Keratinocyte (primary cell): ENCODE results near the gene GSTA1. TPM values are rescaled to one million over a fixed set of nuclear protein-coding genes. Genes with fewer than 3 reads are reported as not detected.
"Not testable (repeated sequence)": the region's sequence is repeated elsewhere in the genome, so short reads cannot be mapped to it uniquely, and the experiment has no call there.

Experiments
- DNase-seq: peaks from one replicate; pipeline ENCODE4 v3.0.0-alpha.2; 2011; ENCODE audit warnings: low read depth, missing footprints, low spot score
- FAIRE-seq: peaks from 2 replicates; lab custom pipeline; 2011; peaks lifted over from hg19 to GRCh38; lab: Jason Lieb, UNC
- H2AFZ ChIP-seq: 2 replicates; pipeline ENCODE4 v1.6.0; 2012; ENCODE audit warnings: low read length, control low read depth, inconsistent platforms; ENCODE audit not compliant: control insufficient read depth
- H3K27ac ChIP-seq: 2 replicates; pipeline ENCODE4 v1.5.1; 2011; ENCODE audit warnings: low read length; ENCODE audit not compliant: control insufficient read depth, insufficient read depth
- H3K27me3 ChIP-seq: 3 replicates; pipeline ENCODE4 v1.6.0; 2011; ENCODE audit warnings: low read length; ENCODE audit not compliant: control insufficient read depth, insufficient read depth; ENCODE audit errors: extremely low read depth
- H3K36me3 ChIP-seq, 2 experiments: 2 replicates in 1 of 2; 3 replicates in 1 of 2; pipeline ENCODE4 v1.5.1; 2011; ENCODE audit warnings: low read length in 2 of 2, mild to moderate bottlenecking in 1 of 2; ENCODE audit not compliant: control insufficient read depth in 2 of 2, insufficient read depth in 2 of 2; ENCODE audit errors: extremely low read depth in 1 of 2
- H3K4me1 ChIP-seq: 3 replicates; pipeline ENCODE4 v1.5.1; 2011; ENCODE audit warnings: low read length; ENCODE audit not compliant: control insufficient read depth, insufficient read depth; ENCODE audit errors: extremely low read depth
- H3K4me2 ChIP-seq: 3 replicates; pipeline ENCODE4 v1.6.0; 2011; ENCODE audit warnings: low read depth, low read length; ENCODE audit not compliant: control insufficient read depth, insufficient read depth; ENCODE audit errors: extremely low read depth
- H3K4me3 ChIP-seq, 3 experiments: fragments of 200-600 bp in 1 of 3; sonication (generic) in 1 of 3; 2 replicates in 2 of 3; 3 replicates in 1 of 3; pipeline ENCODE4 v1.5.1; 2011 to 2016; ENCODE audit warnings: low read length in 3 of 3, mild to moderate bottlenecking in 3 of 3, control low read depth in 2 of 3, inconsistent platforms in 1 of 3, low read depth in 1 of 3, mixed read lengths in 1 of 3, mixed run types in 1 of 3, moderate library complexity in 1 of 3; ENCODE audit not compliant: control insufficient read depth in 2 of 3, insufficient read depth in 2 of 3; ENCODE audit errors: extremely low read depth in 1 of 3
- H3K79me2 ChIP-seq: 2 replicates; pipeline ENCODE4 v1.6.0; 2012; ENCODE audit warnings: low read length; ENCODE audit not compliant: control insufficient read depth, insufficient read depth
- H3K9ac ChIP-seq: 3 replicates; pipeline ENCODE4 v1.6.0; 2011; ENCODE audit warnings: low read length; ENCODE audit not compliant: control insufficient read depth, insufficient read depth; ENCODE audit errors: extremely low read depth
- H3K9me1 ChIP-seq: 3 replicates; pipeline ENCODE4 v1.6.0; 2011; ENCODE audit warnings: low read length; ENCODE audit not compliant: control insufficient read depth, insufficient read depth; ENCODE audit errors: extremely low read depth
- H3K9me3 ChIP-seq: 2 replicates; pipeline ENCODE4 v1.5.1; 2012; ENCODE audit warnings: low read depth, low read length; ENCODE audit not compliant: control insufficient read depth
- H4K20me1 ChIP-seq: 3 replicates; pipeline ENCODE4 v1.6.0; 2011; ENCODE audit warnings: low read length; ENCODE audit not compliant: control insufficient read depth, insufficient read depth; ENCODE audit errors: extremely low read depth
- CTCF ChIP-seq, 3 experiments: IDR thresholded peaks in 1 of 3; conservative IDR thresholded peaks in 1 of 3; optimal IDR thresholded peaks in 1 of 3; 2 replicates in 2 of 3; 3 replicates in 1 of 3; pipeline versions ENCODE3 to v1.5.1; 2011; ENCODE audit warnings: low read length in 3 of 3, mild to moderate bottlenecking in 3 of 3, moderate library complexity in 2 of 3, control low read depth in 1 of 3, inconsistent platforms in 1 of 3; ENCODE audit not compliant: insufficient read depth in 2 of 3; ENCODE audit errors: extremely low read depth in 1 of 3
- EZH2 ChIP-seq: IDR thresholded peaks from one replicate; pipeline ENCODE4 v1.6.1; 2012; ENCODE audit warnings: inconsistent platforms, mild to moderate bottlenecking, low read length, moderate library complexity
- dilution Hi-C: fragments of 300-500 bp; cut with MboI; formaldehyde crosslinking; loops from one replicate; pipeline ENCODE4 v1.7.0; 2020; ENCODE audit warnings: low sequenced_read_pairs; ENCODE audit not compliant: extremely low pct_ligation_motif_present
- polyA plus RNA-seq, 5 experiments: library from polyadenylated mRNA; depleted of rRNA in 3 of 5; stranded (reverse) in 3 of 5; stranded (forward) in 1 of 5; unstranded in 1 of 5; fragments of >200 nt; gene quantifications; 1 replicate in 1 of 5; 2 replicates in 3 of 5; 3 replicates in 1 of 5; pipeline versions ENCODE4 v1.2.1 to v1.2.3, GENCODE V29; 2011 to 2012; ENCODE audit warnings: missing spikeins in 2 of 5, low read depth in 1 of 5, low replicate concordance in 1 of 5

GSTA1 gene
- polyA plus RNA-seq, 1 donor (not counting 4 experiments of a cell fraction or from before 2014, with no cell fraction given), result not detected

- no peaks in the 10 kb centered on the region for H3K4me1 ChIP-seq
- H3K4me3 ChIP-seq, result no peak overlapping the region
- no peaks in the 10 kb centered on the region for H3K9me3 ChIP-seq
- no peak overlapping the region for H3K27ac ChIP-seq
- H3K9ac ChIP-seq, result no peak overlapping the region
- no peak overlapping the region for H2AFZ ChIP-seq
- H3K36me3 ChIP-seq, result no peaks in the 10 kb centered on the region
- H3K27me3 ChIP-seq, result no peaks in the 10 kb centered on the region
- dilution Hi-C loops, result no loop called here
- H4K20me1 ChIP-seq, result no peaks in the 10 kb centered on the region
- FAIRE-seq (no peak), DNase-seq (no peak)
- H3K4me2 ChIP-seq, result no peak overlapping the region
- TF ChIP-seq CTCF (optimal IDR thresholded peaks at IDR 0.05 in 1 of 3, IDR thresholded peaks at IDR 0.05 in 1 of 3, conservative IDR thresholded peaks at IDR 0.05 in 1 of 3; ENCODE audit: extremely low read depth in 1 of 3, insufficient read depth in 2 of 3, low read length in 3 of 3) (no peak), EZH2 (no peak)
- no peaks in the 10 kb centered on the region for H3K79me2 ChIP-seq
- no peaks in the 10 kb centered on the region for H3K9me1 ChIP-seq
Observed at GRCh38 chr6:52760105-52760765, 43.4 kb downstream of the GSTA1 start.

- no peak overlapping the region for H3K27ac ChIP-seq
Observed at GRCh38 chr6:52759085-52759484, 44.5 kb downstream of the GSTA1 start.

GRCh38 chr6:52757651-52758338 is 45.8 kb downstream of the GSTA1 start:
- H3K9ac ChIP-seq, dilution Hi-C loops, FAIRE-seq: not testable (repeated sequence)

More at GRCh38 chr6:52759085-52759484, 44.5 kb downstream of the GSTA1 start:
- no peak overlapping the region for H3K9ac ChIP-seq
- H3K4me2 ChIP-seq, result no peak overlapping the region
- no peak for DNase-seq
- H3K9me1 ChIP-seq, result no peaks in the 10 kb centered on the region
- dilution Hi-C loops, result no loop called here
- FAIRE-seq, result no peak
- no peaks in the 10 kb centered on the region for H3K79me2 ChIP-seq
- H4K20me1 ChIP-seq, result no peaks in the 10 kb centered on the region
- no peaks in the 10 kb centered on the region for H3K4me1 ChIP-seq
- no peak for TF ChIP-seq CTCF (optimal IDR thresholded peaks at IDR 0.05 in 1 of 3, IDR thresholded peaks at IDR 0.05 in 1 of 3, conservative IDR thresholded peaks at IDR 0.05 in 1 of 3; ENCODE audit: extremely low read depth in 1 of 3, insufficient read depth in 2 of 3, low read length in 3 of 3)
- TF ChIP-seq EZH2, result no peak
- no peaks in the 10 kb centered on the region for H3K27me3 ChIP-seq
- no peaks in the 10 kb centered on the region for H3K9me3 ChIP-seq
- H2AFZ ChIP-seq, result no peak overlapping the region
- H3K36me3 ChIP-seq, result no peaks in the 10 kb centered on the region
- no peak overlapping the region for H3K4me3 ChIP-seq

More at GRCh38 chr6:52757651-52758338, 45.8 kb downstream of the GSTA1 start:
- not testable (repeated sequence) for H3K4me3 ChIP-seq, H2AFZ ChIP-seq, H3K4me2 ChIP-seq, H3K4me1 ChIP-seq, H3K36me3 ChIP-seq, H3K9me3 ChIP-seq, H3K79me2 ChIP-seq, H3K27me3 ChIP-seq, H3K9me1 ChIP-seq, DNase-seq, H3K27ac ChIP-seq, H4K20me1 ChIP-seq
